GM12878 (cell line): ENCODE data around the gene RASSF8. TPM values are rescaled to one million over a fixed set of nuclear protein-coding genes. Genes with fewer than 3 reads are reported as not detected.

Source experiments
- ATAC-seq: fragments of 200-7000 bp; cut with Tn5 transposase; 3 replicates; pipeline ENCODE4 v1.9.1; 2020; ENCODE audit warnings: mild to moderate bottlenecking, moderate library complexity
- BruUV-seq: library from RNA; stranded (reverse); fragments of 400-500 nt; replicated peaks from 2 replicates; lab custom pipeline; 2021; lab: Mats Ljungman, UMichigan
- CTCF ChIA-PET: fragments of 300-600 bp; sonication (Branson Sonifier 250); formaldehyde crosslinking; extraction: SDS; loops from one replicate; lab custom pipeline; 2021; ENCODE audit warnings: inconsistent platforms; lab: Yijun Ruan, JAX
- POLR2A ChIA-PET: fragments of 350-600 bp; formaldehyde crosslinking; extraction: SDS; loops from one replicate; lab custom pipeline; 2021; ENCODE audit warnings: inconsistent platforms; lab: Charles Lee
- RAD21 ChIA-PET: fragments of 300-600 bp; sonication (Branson Sonifier 250); formaldehyde crosslinking; loops from one replicate; lab custom pipeline; 2023; ENCODE audit warnings: antibody characterized with exemption; ENCODE audit not compliant: unreplicated experiment; lab: Charles Lee
- SMC1A ChIA-PET: fragments of 300-600 bp; sonication (Branson Sonifier 250); formaldehyde crosslinking; loops from one replicate; lab custom pipeline; 2023; ENCODE audit not compliant: unreplicated experiment, uncharacterized antibody; lab: Charles Lee
- DNase-seq: peaks from one replicate; pipeline ENCODE4 v3.0.0-alpha.2; 2011; ENCODE audit warnings: low read depth, low spot score
- FAIRE-seq: peaks from 3 replicates; lab custom pipeline; 2011; peaks lifted over from hg19 to GRCh38; lab: Jason Lieb, UNC
- H2AFZ ChIP-seq: 2 replicates; pipeline ENCODE4 v1.6.0; 2011; ENCODE audit warnings: low read depth, low read length, control low read depth; ENCODE audit not compliant: control insufficient read depth
- H3K27ac ChIP-seq: 2 replicates; pipeline ENCODE4 v1.5.1; 2011; ENCODE audit warnings: control low read depth; ENCODE audit not compliant: control insufficient read depth, insufficient read depth
- H3K27me3 ChIP-seq, 2 experiments: replicated peaks in 1 of 2; 2 replicates each; pipeline versions ENCODE4 v1.6.0 to v1.6.1; 2011; ENCODE audit warnings: low read length in 1 of 2; ENCODE audit not compliant: control insufficient read depth in 2 of 2, insufficient read depth in 2 of 2
- H3K36me3 ChIP-seq, 2 experiments: 2 replicates each; pipeline ENCODE4 v1.5.1; 2011; ENCODE audit warnings: low read length in 1 of 2; ENCODE audit not compliant: control insufficient read depth in 2 of 2, insufficient read depth in 2 of 2
- H3K4me1 ChIP-seq: 2 replicates; pipeline ENCODE4 v1.6.1; 2011; ENCODE audit warnings: mild to moderate bottlenecking, low read length, moderate library complexity, mixed read lengths; ENCODE audit not compliant: control insufficient read depth, insufficient read depth
- H3K4me2 ChIP-seq: 2 replicates; pipeline ENCODE4 v1.6.0; 2011; ENCODE audit warnings: control low read depth; ENCODE audit not compliant: control insufficient read depth, insufficient read depth
- H3K4me3 ChIP-seq: fragments of 200-600 bp; sonication (generic); 2 replicates; pipeline ENCODE4 v1.5.1; 2016
- H3K79me2 ChIP-seq: 2 replicates; pipeline ENCODE4 v1.6.0; 2011; ENCODE audit warnings: low read length; ENCODE audit not compliant: control insufficient read depth, insufficient read depth
- H3K9ac ChIP-seq: 2 replicates; pipeline ENCODE4 v1.8.0; 2011; ENCODE audit warnings: low read length, control low read depth, mixed read lengths; ENCODE audit not compliant: control insufficient read depth, insufficient read depth
- H3K9me3 ChIP-seq: replicated peaks from 3 replicates; pipeline ENCODE4 v1.5.1; 2011; ENCODE audit warnings: mild to moderate bottlenecking, low read length; ENCODE audit not compliant: control insufficient read depth, insufficient read depth
- H4K20me1 ChIP-seq: 2 replicates; pipeline ENCODE4 v1.6.0; 2011; ENCODE audit not compliant: control insufficient read depth, insufficient read depth
- CBX3 ChIP-seq: fragments of 200-600 bp; sonication (generic); IDR thresholded peaks from 2 replicates; pipeline ENCODE4 v1.6.1; 2016; ENCODE audit warnings: low read depth, borderline replicate concordance
- FOS ChIP-seq: IDR thresholded peaks from 3 replicates; pipeline ENCODE4 v1.6.1; 2011; ENCODE audit warnings: borderline replicate concordance; ENCODE audit not compliant: insufficient read length; ENCODE audit errors: extremely low read depth
- MXI1 ChIP-seq: fragments of 150-350 bp; IDR thresholded peaks from 2 replicates; pipeline ENCODE4 v1.6.1; 2011; ENCODE audit warnings: low read depth, mild to moderate bottlenecking, inconsistent platforms, low read length, improper control_type of control experiment
- RBBP5 ChIP-seq: fragments of 200-600 bp; sonication (generic); conservative IDR thresholded peaks from 2 replicates; pipeline ENCODE4 v1.6.1; 2016
- TCF7 ChIP-seq: IDR thresholded peaks from 2 replicates; pipeline ENCODE4 v1.6.1; 2014; ENCODE audit warnings: antibody characterized with exemption, borderline replicate concordance
- USF2 ChIP-seq: IDR thresholded peaks from 2 replicates; pipeline ENCODE4 v1.6.1; 2011; ENCODE audit warnings: low read depth, low read length, improper control_type of control experiment, borderline replicate concordance
- YBX1 ChIP-seq: fragments of 450-650 bp; IDR thresholded peaks from 2 replicates; pipeline ENCODE4 v1.6.1; 2016; ENCODE audit warnings: antibody characterized with exemption
- YY1 ChIP-seq: IDR thresholded peaks from 2 replicates; pipeline ENCODE4 v1.6.1; 2011; ENCODE audit warnings: low read depth, mild to moderate bottlenecking, low read length
- ZBTB4 ChIP-seq: fragments of 450-650 bp; formaldehyde crosslinking; IDR thresholded peaks from 2 replicates; pipeline ENCODE4 v1.4.0; 2022; ENCODE audit warnings: mild to moderate bottlenecking, moderate library complexity
- WGBS: methylation state at CpG from one replicate; pipeline ENCODE4 v1.1.6; 2016; ENCODE audit warnings: low lambda C conversion rate; ENCODE audit not compliant: insufficient replicate concordance, insufficient coverage; ENCODE audit errors: missing lambda C conversion rate; 5-methylcytosine and 5-hydroxymethylcytosine counted together
- in situ Hi-C: fragments of 300-500 bp; cut with MboI; formaldehyde crosslinking; loops from 9 replicates; pipeline ENCODE4 v1.14.3; 2018; ENCODE audit warnings: mixed read lengths
- intact Hi-C: fragments of 100-400 bp; cut with micrococcal nuclease; formaldehyde crosslinking; loops from one replicate; pipeline ENCODE4 v1.14.2; 2022; ENCODE audit not compliant: unreplicated experiment
- polyA plus RNA-seq, 11 experiments: library from polyadenylated mRNA; depleted of rRNA in 4 of 11; unstranded in 6 of 11; stranded (reverse) in 5 of 11; fragments of >200 nt; fragmentation: Nextera tagmentation in 4 of 11; fragmentation: Illumina TruSeq in 1 of 11; extraction: Ambion mirVana in 4 of 11; extraction: Trizol in 1 of 11; gene quantifications; 1 replicate in 1 of 11; 2 replicates in 10 of 11; pipeline versions ENCODE4 v1.2.1 to v1.2.3, GENCODE V29; 2011 to 2016; ENCODE audit warnings: inconsistent platforms in 2 of 11, missing spikeins in 2 of 11, low read depth in 1 of 11
- total RNA-seq, 4 experiments: library from RNA; depleted of rRNA in 3 of 4; stranded (reverse); fragments of >200 nt in 3 of 4; fragmentation: Illumina TruSeq in 1 of 4; extraction: Trizol in 1 of 4; gene quantifications; 2 replicates each; pipeline versions ENCODE4 v1.2.1 to v1.2.3, GENCODE V29; 2013 to 2021

RASSF8 gene
- total and polyA plus RNA-seq, 10 of the 15 experiments (the other 5 are each of a cell fraction or from before 2014, with no cell fraction given): 0.06 to 0.18 (median 0.08) TPM; not detected in 6

DNA sequence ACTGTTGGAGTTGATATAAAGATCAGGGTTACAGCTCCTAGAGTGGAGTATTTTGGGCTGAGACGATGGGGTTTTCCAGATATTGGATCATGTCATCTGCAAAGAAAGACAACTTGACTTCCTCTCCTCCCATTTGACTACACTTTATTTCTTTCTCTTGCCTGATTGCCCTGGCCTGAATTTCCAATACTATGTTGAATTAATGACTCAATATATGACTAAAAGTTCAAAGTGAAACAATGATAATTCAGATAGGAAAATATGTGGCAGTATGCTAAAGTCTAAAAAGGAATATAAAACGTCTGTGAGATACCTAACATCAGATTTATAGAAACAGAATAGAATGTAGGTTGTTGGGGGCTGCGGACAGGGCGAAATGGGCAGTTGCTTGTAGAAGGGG is 94.2 kb downstream of the RASSF8 start:
- no TSS peak for BruUV-seq
- no peak overlapping the region for H3K4me3 ChIP-seq
- ATAC-seq: no peak
- H2AFZ ChIP-seq: no peak overlapping the region
- RAD21 ChIA-PET: no interaction called here
- H4K20me1 ChIP-seq: no peaks in the 10 kb centered on the region
- H3K9me3 ChIP-seq: no peaks in the 10 kb centered on the region
- TF ChIP-seq CBX3: no peak
- TF ChIP-seq USF2: no peak
- TF ChIP-seq MXI1: no peak
- TF ChIP-seq YBX1: no peak
- no peak for TF ChIP-seq YY1
- no peak for TF ChIP-seq TCF7
- no peak for TF ChIP-seq FOS
- no peak for TF ChIP-seq RBBP5
- no peak for TF ChIP-seq ZBTB4 (CRISPR knock-in tag)
- intact Hi-C loops (no loop called here), in situ Hi-C loops (no loop called here)
- H3K9ac ChIP-seq: no peak overlapping the region
- H3K27me3 ChIP-seq: peaks cover 0 to 2% of the 10 kb centered on the region in 2 experiments; a peak in 1 of 4 replicates
- 22% methylated on average over 4 of the region's 4 CpGs for WGBS
- no peak overlapping the region for H3K4me2 ChIP-seq
- CTCF ChIA-PET: no interaction called here
- no peak overlapping the region for H3K27ac ChIP-seq
- FAIRE-seq: no peak
- no peaks in the 10 kb centered on the region for H3K36me3 ChIP-seq
- SMC1A ChIA-PET: no interaction called here
- H3K4me1 ChIP-seq: no peaks in the 10 kb centered on the region
- POLR2A ChIA-PET: no interaction called here
- DNase-seq: no peak
- no peaks in the 10 kb centered on the region for H3K79me2 ChIP-seq
